C4-2B (cell line): ENCODE data around the gene ATP1A4.

Source experiments
- ZFX ChIP-seq: fragments of 450-650 bp; IDR thresholded peaks from 2 replicates; pipeline ENCODE4 v1.6.1; 2017
- TF ChIP-seq, protein P1 (sequence below): fragments of 450-650 bp; conservative IDR thresholded peaks from 2 replicates; pipeline ENCODE4 v1.5.1; 2017; ENCODE audit warnings: mild to moderate bottlenecking

DNA sequence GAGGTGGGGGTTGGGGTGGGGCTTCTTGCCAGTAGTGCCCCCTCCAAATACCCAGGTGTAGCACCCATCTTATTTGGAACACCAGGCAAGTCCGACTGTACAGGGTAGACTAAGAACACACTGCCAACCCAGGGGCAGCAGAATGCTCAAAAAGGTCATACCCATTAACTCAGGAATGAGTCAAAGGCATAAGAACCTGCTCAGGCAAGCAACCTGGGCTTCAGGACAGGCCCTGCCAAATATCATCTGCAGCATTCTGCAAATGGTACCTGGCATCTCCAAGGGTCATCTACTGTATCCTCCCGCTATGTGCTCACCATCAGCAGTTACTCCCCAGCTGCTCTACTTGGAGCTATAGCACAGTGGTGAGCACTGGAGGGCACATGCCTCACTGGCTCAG, 73.2 kb downstream of the ATP1A4 start:
- TF ChIP-seq, protein P1, sequence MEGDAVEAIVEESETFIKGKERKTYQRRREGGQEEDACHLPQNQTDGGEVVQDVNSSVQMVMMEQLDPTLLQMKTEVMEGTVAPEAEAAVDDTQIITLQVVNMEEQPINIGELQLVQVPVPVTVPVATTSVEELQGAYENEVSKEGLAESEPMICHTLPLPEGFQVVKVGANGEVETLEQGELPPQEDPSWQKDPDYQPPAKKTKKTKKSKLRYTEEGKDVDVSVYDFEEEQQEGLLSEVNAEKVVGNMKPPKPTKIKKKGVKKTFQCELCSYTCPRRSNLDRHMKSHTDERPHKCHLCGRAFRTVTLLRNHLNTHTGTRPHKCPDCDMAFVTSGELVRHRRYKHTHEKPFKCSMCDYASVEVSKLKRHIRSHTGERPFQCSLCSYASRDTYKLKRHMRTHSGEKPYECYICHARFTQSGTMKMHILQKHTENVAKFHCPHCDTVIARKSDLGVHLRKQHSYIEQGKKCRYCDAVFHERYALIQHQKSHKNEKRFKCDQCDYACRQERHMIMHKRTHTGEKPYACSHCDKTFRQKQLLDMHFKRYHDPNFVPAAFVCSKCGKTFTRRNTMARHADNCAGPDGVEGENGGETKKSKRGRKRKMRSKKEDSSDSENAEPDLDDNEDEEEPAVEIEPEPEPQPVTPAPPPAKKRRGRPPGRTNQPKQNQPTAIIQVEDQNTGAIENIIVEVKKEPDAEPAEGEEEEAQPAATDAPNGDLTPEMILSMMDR = no peak
- TF ChIP-seq ZFX = no peak
